Pancreas (tissue), 10 donors: ENCODE measurements around the gene MYO3A. TPM values are rescaled to one million over a fixed set of nuclear protein-coding genes. Genes with fewer than 3 reads are reported as not detected.
A peak's percentile ranks its signal among the peaks of the same experiment; 100 is the strongest.

ENCODE experiments used
- ATAC-seq, 4 donors: fragments of 200-7000 bp; cut with Tn5 transposase; one replicate each; pipeline versions ENCODE4 v1.8.0 to v1.9.1; 2020; ENCODE audit warnings: mild to moderate bottlenecking in 4 of 4, moderate library complexity in 4 of 4
- DNase-seq, 6 donors: peaks; one replicate each; pipeline ENCODE4 v3.0.0-alpha.2; 2020
- FAIRE-seq: peaks from 2 replicates; lab custom pipeline; 2012; peaks lifted over from hg19 to GRCh38; lab: Jason Lieb, UNC
- H3K27ac ChIP-seq, 4 donors: fragments of 200-600 bp; sonication (generic); 1 replicate in 3 of 4; 2 replicates in 1 of 4; pipeline versions ENCODE4 v1.5.0 to v1.8.0; 2020
- H3K27me3 ChIP-seq, 4 donors: fragments of 200-600 bp; one replicate each; pipeline ENCODE4 v1.8.0; 2021
- H3K36me3 ChIP-seq, 3 donors: fragments of 200-600 bp; sonication (generic) in 1 of 3; one replicate each; pipeline versions ENCODE4 v1.5.0 to v1.8.0; 2020 to 2021
- H3K4me1 ChIP-seq, 3 donors: fragments of 200-600 bp; one replicate each; pipeline ENCODE4 v1.8.0; 2021
- H3K4me3 ChIP-seq, 4 donors: fragments of 200-600 bp; sonication (generic) in 2 of 4; one replicate each; pipeline versions ENCODE4 v1.5.0 to v1.8.0; 2020 to 2021
- H3K9me3 ChIP-seq, 4 donors: fragments of 200-600 bp; one replicate each; pipeline ENCODE4 v1.8.0; 2021
- CTCF ChIP-seq, 4 donors: fragments of 200-600 bp; sonication (generic) in 3 of 4; IDR thresholded peaks; one replicate each; pipeline versions ENCODE4 v1.5.0 to v1.8.0; 2021; ENCODE audit warnings: antibody characterized with exemption in 4 of 4
- WGBS, 2 donors: extraction: QIAGEN DNeasy Blood & Tissue Kit; methylation state at CpG; one replicate each; pipeline ENCODE4 v1.1.7; 2013; 5-methylcytosine and 5-hydroxymethylcytosine counted together
- intact Hi-C, 3 donors: fragments of 100-400 bp; cut with DNase I; formaldehyde crosslinking; loops; one replicate each; pipeline versions ENCODE4 v1.11.1 to v1.14.2; 2022
- polyA plus RNA-seq, 2 donors: library from polyadenylated mRNA; stranded (reverse); fragments of 200-250 nt; gene quantifications; one replicate each; pipeline ENCODE4 v1.2.3, GENCODE V29; 2013
- total RNA-seq, 6 donors: library from RNA; stranded (reverse); fragmentation: NEBNext Ultra II Directional in 4 of 6; extraction: Animal tissue kit (Norgen Biotek cat#: 25700) in 4 of 6; gene quantifications; one replicate each; pipeline versions ENCODE4 v1.2.1 to v1.2.4, GENCODE V29; 2021 to 2023
- donor health status: healthy with polysubstance abuse.
- donor health status: DM: no; HTN: no; CAD: no; lungs with moderate emphysema.
- donor health status: DM: no; HTN: no; CAD: no.
- donor health status: control.
- donor health status: control.
- donor health status: Bipolar disorder and iron deficiency.
- donor health status: DM: yes; HTN: yes; CAD: no.
- donor health status: DM: no; HTN: no; CAD: no.
- donor health status: DM: no; HTN: no; CAD: no.
- donor health status: DM: yes; HTN: yes; CAD: no.

The MYO3A gene
- total and polyA plus RNA-seq, 8 donors = 0.85 to 14.3 (median 1.9) TPM

- 64 to 67% methylated on average over 2 of the region's 2 CpGs for WGBS, 2 donors
- no peak for FAIRE-seq
- H3K27ac ChIP-seq = no peak overlapping the region
- no peak for TF ChIP-seq CTCF (IDR thresholded peaks at IDR 0.05)
- no peaks in the 10 kb centered on the region for H3K9me3 ChIP-seq
- H3K4me3 ChIP-seq = no peak overlapping the region
- no peaks in the 10 kb centered on the region for H3K4me1 ChIP-seq
- peak in 2 of 4 donors; percentile 74 to 86 for ATAC-seq
- no peaks in the 10 kb centered on the region for H3K36me3 ChIP-seq
- peaks cover 0 to 3% (median 0%) of the 10 kb centered on the region in 4 donors for H3K27me3 ChIP-seq
- DNase-seq = no peak
- intact Hi-C loops = no loop called here
These were observed 18.8 kb downstream of the MYO3A start for GRCh38 chr10:25952857-25953256.

GRCh38 chr10:25954851-25955250, 20.8 kb downstream of the MYO3A start:
- ATAC-seq (no peak), DNase-seq (no peak), FAIRE-seq (no peak)
- Histone ChIP-seq H3K9me3 (no peaks in the 10 kb centered on the region), H3K27ac (no peak overlapping the region), H3K36me3 (no peaks in the 10 kb centered on the region), H3K4me1 (no peaks in the 10 kb centered on the region), H3K4me3 (no peak overlapping the region), H3K27me3 (peaks cover 0 to 3% (median 0%) of the 10 kb centered on the region in 4 donors)
- no peak for TF ChIP-seq CTCF (IDR thresholded peaks at IDR 0.05)
- WGBS, 2 donors = 53 to 63% methylated on average over 1 of the region's 1 CpG
- intact Hi-C loops = no loop called here

- Histone ChIP-seq H3K4me1 (no peaks in the 10 kb centered on the region), H3K27me3 (no peaks in the 10 kb centered on the region), H3K27ac (no peak overlapping the region), H3K36me3 (no peaks in the 10 kb centered on the region), H3K9me3 (no peaks in the 10 kb centered on the region), H3K4me3 (no peak overlapping the region)
- no peak for ATAC-seq
- DNase-seq = no peak
- WGBS, 2 donors = 60 to 64% methylated on average over 3 of the region's 3 CpGs
- intact Hi-C loops = no loop called here
- no peak for FAIRE-seq
- TF ChIP-seq CTCF (IDR thresholded peaks at IDR 0.05) = no peak
These were observed 25.7 kb downstream of the MYO3A start for GRCh38 chr10:25959540-25960232.

- FAIRE-seq = no peak
- no peak for ATAC-seq
These were observed 31.6 kb downstream of the MYO3A start for GRCh38 chr10:25965584-25965983.

More at GRCh38 chr10:25965584-25965983, 31.6 kb downstream of the MYO3A start:
- Histone ChIP-seq H3K4me1 (no peaks in the 10 kb centered on the region), H3K27me3 (no peaks in the 10 kb centered on the region), H3K27ac (no peak overlapping the region), H3K36me3 (no peaks in the 10 kb centered on the region), H3K4me3 (no peak overlapping the region), H3K9me3 (no peaks in the 10 kb centered on the region)
- intact Hi-C loops = no loop called here
- 71 to 72% methylated on average over 4 of the region's 4 CpGs for WGBS, 2 donors
- TF ChIP-seq CTCF (IDR thresholded peaks at IDR 0.05) = no peak
- DNase-seq = no peak
